IMR-90 (cell line): ENCODE measurements around the gene SYTL1. TPM values are rescaled to one million over a fixed set of nuclear protein-coding genes. Genes with fewer than 3 reads are reported as not detected.

ENCODE experiments used
- ATAC-seq: fragments of 200-7000 bp; cut with Tn5 transposase; 2 replicates; pipeline ENCODE4 v1.9.1; 2020; ENCODE audit warnings: low read depth, mild to moderate bottlenecking, moderate library complexity
- BruUV-seq: library from RNA; stranded (reverse); fragments of 400-500 nt; replicated peaks from 2 replicates; lab custom pipeline; 2021; lab: Mats Ljungman, UMichigan
- CTCF ChIA-PET: fragments of 300-600 bp; formaldehyde crosslinking; extraction: SDS; loops from one replicate; lab custom pipeline; 2021; ENCODE audit warnings: antibody characterized with exemption; lab: Yijun Ruan, JAX
- POLR2A ChIA-PET: fragments of 300-600 bp; sonication (Branson Sonifier 250); formaldehyde crosslinking; loops from one replicate; lab custom pipeline; 2022; ENCODE audit warnings: antibody characterized with exemption; ENCODE audit not compliant: unreplicated experiment; lab: Charles Lee
- DNase-seq: peaks from one replicate; pipeline ENCODE4 v3.0.0; 2013
- H2AFZ ChIP-seq: replicated peaks from 2 replicates; pipeline ENCODE3; 2013; ENCODE audit warnings: low read length, mild to moderate bottlenecking; ENCODE audit not compliant: poor library complexity
- H2AK5ac ChIP-seq: 2 replicates; pipeline ENCODE4 v1.6.1; 2013; ENCODE audit warnings: low read depth, low read length, inconsistent platforms
- H2AK9ac ChIP-seq: replicated peaks from 2 replicates; pipeline ENCODE3; 2013; ENCODE audit warnings: mild to moderate bottlenecking, low read depth, low read length, moderate library complexity; ENCODE audit not compliant: poor library complexity
- H2BK120ac ChIP-seq: 2 replicates; pipeline ENCODE4 v1.6.1; 2013; ENCODE audit warnings: low read depth, low read length, inconsistent platforms
- H2BK15ac ChIP-seq: 3 replicates; pipeline ENCODE4 v1.6.1; 2013; ENCODE audit warnings: low read depth, low read length, inconsistent platforms
- H2BK20ac ChIP-seq: 2 replicates; pipeline ENCODE4 v1.6.1; 2013; ENCODE audit warnings: low read depth, mild to moderate bottlenecking, inconsistent platforms, low read length, moderate library complexity
- H2BK5ac ChIP-seq: 2 replicates; pipeline ENCODE4 v1.6.1; 2013; ENCODE audit warnings: mild to moderate bottlenecking, low read depth, low read length, inconsistent platforms; ENCODE audit not compliant: poor library complexity, severe bottlenecking
- H3K14ac ChIP-seq: replicated peaks from 2 replicates; pipeline ENCODE4 v1.6.1; 2013; ENCODE audit warnings: low read depth, low read length, inconsistent platforms
- H3K18ac ChIP-seq: 2 replicates; pipeline ENCODE4 v1.6.1; 2013; ENCODE audit warnings: low read depth, low read length, control low read depth
- H3K23ac ChIP-seq: 2 replicates; pipeline ENCODE4 v1.6.1; 2013; ENCODE audit warnings: low read depth, low read length, inconsistent platforms
- H3K27ac ChIP-seq: 2 replicates; pipeline ENCODE4 v1.5.1; 2013; ENCODE audit warnings: mild to moderate bottlenecking, control low read depth, low read length; ENCODE audit not compliant: insufficient read depth
- H3K27me3 ChIP-seq: 2 replicates; pipeline ENCODE4 v1.6.1; 2013; ENCODE audit warnings: low read length; ENCODE audit not compliant: control insufficient read depth, insufficient read depth
- H3K36me3 ChIP-seq: 2 replicates; pipeline ENCODE4 v1.6.1; 2013; ENCODE audit warnings: low read length, mixed read lengths; ENCODE audit not compliant: control insufficient read depth, insufficient read depth
- H3K4ac ChIP-seq: 2 replicates; pipeline ENCODE4 v1.6.1; 2013; ENCODE audit warnings: low read depth, low read length, inconsistent platforms
- H3K4me1 ChIP-seq: 2 replicates; pipeline ENCODE4 v1.6.1; 2013; ENCODE audit warnings: low read length, mixed read lengths; ENCODE audit not compliant: control insufficient read depth, insufficient read depth
- H3K4me2 ChIP-seq: 2 replicates; pipeline ENCODE4 v1.6.1; 2013; ENCODE audit warnings: low read depth, mild to moderate bottlenecking, control low read depth, low read length, moderate library complexity
- H3K4me3 ChIP-seq: 2 replicates; pipeline ENCODE4 v1.5.1; 2013; ENCODE audit warnings: low read depth, mild to moderate bottlenecking, control low read depth, low read length, moderate library complexity; ENCODE audit not compliant: insufficient read depth
- H3K56ac ChIP-seq: 2 replicates; pipeline ENCODE4 v1.6.1; 2013; ENCODE audit warnings: low read length, inconsistent platforms; ENCODE audit not compliant: insufficient read depth; ENCODE audit errors: extremely low read depth
- H3K79me1 ChIP-seq, 2 experiments: 2 replicates each; pipeline ENCODE4 v1.6.1; 2013; ENCODE audit warnings: low read length in 2 of 2, inconsistent platforms in 1 of 2, low read depth in 1 of 2
- H3K9ac ChIP-seq: 2 replicates; pipeline ENCODE4 v1.6.1; 2013; ENCODE audit warnings: low read depth, low read length, control low read depth
- H3K9me1 ChIP-seq: 2 replicates; pipeline ENCODE4 v1.6.1; 2013; ENCODE audit warnings: low read length, inconsistent platforms; ENCODE audit not compliant: insufficient read depth
- H3K9me3 ChIP-seq: 2 replicates; pipeline ENCODE4 v1.6.1; 2013; ENCODE audit warnings: low read length; ENCODE audit not compliant: control insufficient read depth, insufficient read depth
- H4K20me1 ChIP-seq: 2 replicates; pipeline ENCODE4 v1.6.1; 2013; ENCODE audit warnings: low read length, inconsistent platforms; ENCODE audit not compliant: insufficient read depth
- H4K5ac ChIP-seq: 2 replicates; pipeline ENCODE4 v1.6.1; 2013; ENCODE audit warnings: mild to moderate bottlenecking, low read depth, low read length, control low read depth
- H4K8ac ChIP-seq, 2 experiments: 2 replicates each; pipeline ENCODE4 v1.6.1; 2013; ENCODE audit warnings: low read depth in 2 of 2, low read length in 2 of 2, control low read depth in 1 of 2, inconsistent platforms in 1 of 2
- H4K91ac ChIP-seq: 2 replicates; pipeline ENCODE4 v1.6.1; 2013; ENCODE audit warnings: low read depth, low read length, inconsistent platforms; ENCODE audit not compliant: insufficient read depth
- BHLHE40 ChIP-seq: fragments of 150-350 bp; IDR thresholded peaks from 2 replicates; pipeline ENCODE4 v1.6.1; 2016; ENCODE audit warnings: mild to moderate bottlenecking, low read depth, low read length
- CEBPB ChIP-seq: IDR thresholded peaks from 2 replicates; pipeline ENCODE4 v1.6.1; 2012; ENCODE audit warnings: low read depth, low read length, improper control_type of control experiment
- CHD1 ChIP-seq: IDR thresholded peaks from 2 replicates; pipeline ENCODE4 v1.6.1; 2012; ENCODE audit warnings: low read depth, low read length, improper control_type of control experiment
- FOS ChIP-seq: fragments of 150-350 bp; IDR thresholded peaks from 2 replicates; pipeline ENCODE4 v1.6.1; 2016; ENCODE audit warnings: low read depth, low read length
- USF2 ChIP-seq: fragments of 150-350 bp; IDR thresholded peaks from 2 replicates; pipeline ENCODE4 v1.6.1; 2017; ENCODE audit warnings: mild to moderate bottlenecking, antibody characterized with exemption, low read length, low read depth
- WGBS, 2 experiments: methylation state at CpG; one replicate each; pipeline versions ENCODE4 v1.1.5 to v1.1.7; 2013; ENCODE audit warnings: missing lambda C conversion rate in 2 of 2; ENCODE audit not compliant: insufficient read length in 1 of 2; ENCODE audit errors: extremely low coverage in 2 of 2; 5-methylcytosine and 5-hydroxymethylcytosine counted together
- dilution Hi-C: fragments of 300-500 bp; cut with HindIII; formaldehyde crosslinking; loops from one replicate; pipeline ENCODE4 v1.14.3; 2018; ENCODE audit warnings: low sequenced_read_pairs; ENCODE audit not compliant: unreplicated experiment
- in situ Hi-C: fragments of 300-500 bp; cut with MboI; formaldehyde crosslinking; loops from 3 replicates; pipeline ENCODE4 v1.14.3; 2019; ENCODE audit warnings: low sequenced_read_pairs, inconsistent platforms, mixed read lengths
- intact Hi-C: fragments of 100-400 bp; cut with micrococcal nuclease; formaldehyde crosslinking; loops from 2 replicates; pipeline ENCODE4 v1.10.0; 2022
- polyA plus RNA-seq, 3 experiments: library from polyadenylated mRNA; depleted of rRNA; stranded (reverse); fragments of >200 nt; gene quantifications; 2 replicates each; pipeline ENCODE4 v1.2.3, GENCODE V29; 2012; ENCODE audit warnings: low replicate concordance in 1 of 3
- total RNA-seq: library from RNA; depleted of rRNA; stranded (reverse); fragments of >200 nt; gene quantifications from 2 replicates; pipeline ENCODE4 v1.2.3, GENCODE V29; 2012
- TF ChIP-seq, protein P1 (sequence below): fragments of 150-350 bp; IDR thresholded peaks from 2 replicates; pipeline ENCODE4 v1.6.1; 2016; ENCODE audit warnings: low read depth, mild to moderate bottlenecking, low read length, moderate library complexity, borderline replicate concordance

SYTL1 gene
- total and polyA plus RNA-seq, 2 of the 4 experiments (the other 2 are of a cell fraction): 0.18 to 1.0 TPM

GRCh38 chr1:27333717-27334279 lies 8.0 kb upstream of the SYTL1 start:
- DNase-seq (no peak), ATAC-seq (no peak)
- H4K20me1 ChIP-seq: peaks cover 27% of the 10 kb centered on the region
- no peak overlapping the region for H4K8ac ChIP-seq
- CTCF ChIA-PET: interaction anchor here (0.6 to 0.8 kb wide), 2 partner anchors 21 to 35 kb away, joined by 3 to 5 read pairs; no protein-coding TSS in a partner anchor
- H3K4me2 ChIP-seq: no peak overlapping the region
- no peak overlapping the region for H3K56ac ChIP-seq
- H3K9me3 ChIP-seq: no peaks in the 10 kb centered on the region
- H2BK5ac ChIP-seq: no peak overlapping the region
- POLR2A ChIA-PET: no interaction called here
- H3K4me1 ChIP-seq: no peaks in the 10 kb centered on the region
- no peak overlapping the region for H2BK120ac ChIP-seq
- no peak for TF ChIP-seq FOS
- TF ChIP-seq, protein P1, sequence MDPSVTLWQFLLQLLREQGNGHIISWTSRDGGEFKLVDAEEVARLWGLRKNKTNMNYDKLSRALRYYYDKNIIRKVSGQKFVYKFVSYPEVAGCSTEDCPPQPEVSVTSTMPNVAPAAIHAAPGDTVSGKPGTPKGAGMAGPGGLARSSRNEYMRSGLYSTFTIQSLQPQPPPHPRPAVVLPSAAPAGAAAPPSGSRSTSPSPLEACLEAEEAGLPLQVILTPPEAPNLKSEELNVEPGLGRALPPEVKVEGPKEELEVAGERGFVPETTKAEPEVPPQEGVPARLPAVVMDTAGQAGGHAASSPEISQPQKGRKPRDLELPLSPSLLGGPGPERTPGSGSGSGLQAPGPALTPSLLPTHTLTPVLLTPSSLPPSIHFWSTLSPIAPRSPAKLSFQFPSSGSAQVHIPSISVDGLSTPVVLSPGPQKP: no peak
- no peak for TF ChIP-seq USF2
- no peak for TF ChIP-seq CHD1
- no peak for TF ChIP-seq BHLHE40
- no peak for TF ChIP-seq CEBPB
- no peak overlapping the region for H3K23ac ChIP-seq
- no peak overlapping the region for H4K5ac ChIP-seq
- peaks cover 50% of the 10 kb centered on the region for H3K36me3 ChIP-seq
- in situ Hi-C loops (no loop called here), dilution Hi-C loops (no loop called here), intact Hi-C loops (no loop called here)
- H2AK9ac ChIP-seq: no peak overlapping the region
- H2BK20ac ChIP-seq: no peak overlapping the region
- no peak overlapping the region for H2BK15ac ChIP-seq
- H2AFZ ChIP-seq: no peak overlapping the region
- 98% methylated on average over 6 of the region's 17 CpGs; no CpG with 5 or more reads in 1 of the 2 experiments for WGBS, 2 experiments
- no peak overlapping the region for H3K18ac ChIP-seq
- no peak overlapping the region for H3K4me3 ChIP-seq
- H3K9me1 ChIP-seq: no peaks in the 10 kb centered on the region
- no TSS peak for BruUV-seq
- peaks cover 3 to 29% of the 10 kb centered on the region in 2 experiments for H3K79me1 ChIP-seq
- H3K27ac ChIP-seq: no peak overlapping the region
- H3K14ac ChIP-seq: no peak overlapping the region
- H3K4ac ChIP-seq: no peak overlapping the region
- H3K27me3 ChIP-seq: no peaks in the 10 kb centered on the region
- H2AK5ac ChIP-seq: no peak overlapping the region
- no peak overlapping the region for H4K91ac ChIP-seq
- H3K9ac ChIP-seq: no peak overlapping the region
